T-helper 1 cell treated with Interleukin-12 subunit alpha and Interleukin-12 subunit beta and Interleukin-4 antibody, amounts not matched to agents 30 ng/mL and 1 ng/mL, for 36 hours (primary cell): ENCODE results near the gene CHD5. TPM values are rescaled to one million over a fixed set of nuclear protein-coding genes. Genes with fewer than 3 reads are reported as not detected.

ENCODE experiments used
- intact Hi-C: fragments of 100-400 bp; cut with micrococcal nuclease; formaldehyde crosslinking; loops from one replicate; pipeline ENCODE4 v1.15.1; 2024
- total RNA-seq: library from RNA; stranded (reverse); gene quantifications from 2 replicates; pipeline ENCODE4 v1.2.3, GENCODE V29; 2022

The CHD5 gene
- total RNA-seq, 1 donor from 2014 or later, result 2.3 TPM

DNA sequence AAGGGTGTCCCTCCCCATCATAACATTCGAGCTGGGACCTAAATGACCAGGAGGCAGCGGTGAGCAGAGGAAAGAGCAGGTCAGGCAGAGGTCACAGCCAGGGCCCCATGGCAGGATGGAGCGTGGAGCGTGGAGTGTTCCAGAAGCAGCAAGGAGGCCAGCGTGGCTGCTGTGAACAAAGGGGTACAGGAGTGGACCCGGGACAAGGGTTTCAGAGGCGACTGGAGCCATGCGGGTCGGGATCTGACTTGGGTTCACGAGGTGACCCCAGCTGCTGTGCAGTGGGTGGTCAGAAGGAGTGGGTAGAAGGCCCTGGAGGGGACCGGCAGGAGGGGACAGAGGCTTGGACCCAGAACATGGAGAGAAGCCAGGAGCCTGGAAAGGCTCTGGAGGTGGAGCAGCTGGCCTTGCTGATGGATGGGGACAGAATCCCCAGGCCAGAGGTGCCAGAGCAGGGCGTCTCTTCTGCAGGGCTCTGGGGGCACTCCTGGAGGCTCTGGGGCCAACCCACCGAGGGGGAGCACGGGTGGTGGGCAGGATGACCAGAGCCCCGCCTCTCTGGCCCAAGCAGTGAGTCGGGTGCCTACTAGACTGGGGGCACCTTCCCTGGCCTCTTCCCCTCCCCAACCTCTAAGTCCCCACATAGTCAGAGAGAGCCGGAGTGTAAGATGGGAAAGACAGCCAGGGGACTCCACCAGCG lies 2.3 kb downstream of the CHD5 start:
- intact Hi-C loops, result no loop called here

DNA sequence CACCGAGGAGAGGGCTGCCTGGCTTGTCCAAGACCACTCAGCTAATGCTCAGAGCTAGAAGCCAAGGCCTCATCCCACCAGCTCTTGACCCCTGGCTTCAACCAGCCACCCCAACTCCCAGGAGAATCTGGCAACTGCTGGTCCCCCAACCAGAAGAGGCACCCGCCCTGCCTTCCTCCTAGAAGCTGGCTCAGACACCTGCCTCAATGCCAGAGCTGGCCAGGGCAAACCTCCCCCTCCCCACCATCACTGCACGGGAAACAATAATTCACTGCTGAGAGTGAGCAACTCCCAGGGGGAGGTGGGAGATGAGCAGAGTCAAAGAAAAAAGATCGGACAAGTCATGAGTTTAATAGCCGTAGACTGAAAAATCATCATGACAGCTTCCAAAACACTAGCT lies 3.3 kb downstream of the CHD5 start:
- intact Hi-C loops, result no loop called here

DNA sequence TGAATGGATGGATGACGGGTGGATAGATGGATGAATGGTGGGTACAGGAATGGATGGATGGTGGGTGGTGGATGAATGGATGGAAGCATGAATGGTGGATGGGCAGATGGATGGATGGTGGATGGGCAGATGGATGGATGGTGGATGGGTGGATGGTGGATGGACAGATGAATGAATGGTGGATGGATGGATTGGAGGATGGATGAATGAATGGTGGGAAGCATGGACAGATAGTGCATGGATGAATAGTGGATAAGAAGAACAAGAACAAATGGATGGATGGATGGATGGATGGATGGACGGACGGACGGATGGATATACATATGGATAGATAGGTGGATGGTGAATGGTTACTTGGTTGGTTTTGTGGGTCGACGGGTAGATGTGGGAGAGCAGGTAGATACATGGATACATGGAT lies 4.7 kb downstream of the CHD5 start:
- intact Hi-C loops, result no loop called here

DNA sequence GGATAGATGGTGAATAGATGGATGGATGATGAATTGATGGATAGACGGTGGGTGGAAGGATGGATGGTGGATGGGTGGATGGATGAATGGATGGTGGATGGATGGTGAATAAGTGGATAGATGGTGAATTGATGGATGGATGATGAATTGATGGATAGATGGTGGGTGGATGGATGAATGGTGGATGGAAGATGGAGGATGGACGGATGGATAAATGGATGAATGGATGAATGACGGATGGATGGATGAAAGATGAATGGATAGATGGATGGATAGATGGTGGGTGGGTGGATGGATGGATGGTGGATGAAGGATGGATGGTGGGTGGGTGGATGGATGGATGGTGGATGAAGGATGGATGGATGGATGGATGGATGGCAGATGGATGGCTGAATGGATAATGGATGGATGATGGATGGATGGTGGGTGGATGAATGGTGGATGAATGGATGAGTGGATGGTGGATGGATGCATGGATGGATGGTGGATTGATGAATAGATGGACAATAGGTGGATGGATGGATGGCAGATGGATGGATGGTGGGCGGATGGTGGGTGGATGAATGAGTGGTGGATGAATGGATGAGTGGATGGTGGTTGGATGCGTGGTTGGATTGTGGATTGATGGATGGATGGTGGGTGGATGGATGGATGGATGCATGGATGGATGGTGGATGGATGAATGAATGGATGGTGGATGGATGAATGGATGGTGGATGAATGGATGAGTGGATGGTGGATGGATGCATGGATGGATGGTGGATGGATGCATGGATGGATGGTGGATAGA lies 5.3 kb downstream of the CHD5 start:
- intact Hi-C loops, result no loop called here

DNA sequence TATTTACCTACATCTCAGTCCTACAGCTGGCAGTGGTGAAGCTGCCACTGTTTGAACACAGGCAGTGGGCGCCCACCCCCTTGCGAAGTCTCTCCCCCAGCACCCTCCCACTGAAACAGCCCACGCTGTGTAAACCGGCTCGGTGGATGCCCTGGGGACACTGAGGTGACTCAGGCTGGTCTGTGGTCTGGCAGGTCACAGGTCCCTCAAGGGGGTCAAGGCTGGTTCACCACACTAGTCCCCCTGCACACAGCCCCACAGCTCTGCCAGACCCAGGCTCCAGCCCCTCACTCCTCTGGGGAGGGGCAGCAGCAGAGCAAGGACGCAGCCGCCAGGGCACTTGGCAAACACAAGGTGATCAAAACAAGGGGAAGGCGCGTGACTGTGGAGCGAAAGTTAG lies 7.6 kb downstream of the CHD5 start:
- intact Hi-C loops, result no loop called here

DNA sequence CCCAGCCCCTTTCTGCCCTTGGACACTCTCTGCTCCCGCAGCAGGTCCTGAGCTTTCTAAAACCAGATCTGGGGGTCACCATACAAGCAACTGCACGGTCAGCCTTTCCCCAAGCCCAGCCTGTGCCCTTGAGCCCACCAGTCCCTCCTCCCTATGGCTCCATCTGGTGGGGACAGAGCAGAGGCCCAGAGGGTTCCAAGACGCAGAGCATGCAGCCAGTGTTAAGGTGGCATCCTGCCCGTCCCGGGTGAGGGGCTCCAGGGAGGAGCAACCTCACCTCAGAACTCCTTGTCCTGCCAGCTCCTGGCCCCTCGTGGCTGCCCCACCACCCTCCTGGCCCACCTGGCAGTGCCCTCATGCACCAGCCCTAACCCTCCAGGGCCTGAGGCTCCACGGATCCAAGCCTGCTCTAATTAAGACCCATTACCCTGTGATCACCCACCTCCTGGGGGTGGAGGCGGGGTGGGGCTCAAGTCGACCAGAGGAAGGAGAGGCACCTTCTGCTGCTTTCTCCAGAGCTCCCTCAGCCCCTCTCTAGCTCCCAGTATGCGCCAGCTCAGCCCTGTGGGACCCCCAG lies 8.5 kb downstream of the CHD5 start:
- intact Hi-C loops, result no loop called here

DNA sequence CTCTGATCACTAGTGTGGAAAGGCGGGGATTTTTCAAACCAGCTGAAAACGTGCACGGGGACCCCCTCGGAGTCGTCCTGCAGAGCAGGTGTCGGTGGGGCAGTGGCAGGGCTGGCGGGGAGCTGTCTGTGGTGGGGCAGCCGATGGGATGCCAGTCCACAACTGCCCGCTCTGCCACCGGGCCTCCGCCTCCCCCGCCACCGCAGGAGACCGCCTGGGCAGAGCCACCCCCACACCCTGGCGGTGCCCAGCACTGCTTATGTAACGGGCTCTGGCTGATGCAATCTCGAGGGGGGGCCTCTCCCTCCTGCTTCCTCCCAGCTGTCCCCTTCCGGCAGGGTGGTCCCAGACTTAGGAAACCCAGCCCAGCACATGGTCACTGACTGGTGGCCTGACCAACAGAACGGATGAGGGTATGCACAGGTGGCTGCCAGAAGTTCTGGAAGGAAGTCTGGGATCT lies 9.3 kb downstream of the CHD5 start:
- intact Hi-C loops, result no loop called here

DNA sequence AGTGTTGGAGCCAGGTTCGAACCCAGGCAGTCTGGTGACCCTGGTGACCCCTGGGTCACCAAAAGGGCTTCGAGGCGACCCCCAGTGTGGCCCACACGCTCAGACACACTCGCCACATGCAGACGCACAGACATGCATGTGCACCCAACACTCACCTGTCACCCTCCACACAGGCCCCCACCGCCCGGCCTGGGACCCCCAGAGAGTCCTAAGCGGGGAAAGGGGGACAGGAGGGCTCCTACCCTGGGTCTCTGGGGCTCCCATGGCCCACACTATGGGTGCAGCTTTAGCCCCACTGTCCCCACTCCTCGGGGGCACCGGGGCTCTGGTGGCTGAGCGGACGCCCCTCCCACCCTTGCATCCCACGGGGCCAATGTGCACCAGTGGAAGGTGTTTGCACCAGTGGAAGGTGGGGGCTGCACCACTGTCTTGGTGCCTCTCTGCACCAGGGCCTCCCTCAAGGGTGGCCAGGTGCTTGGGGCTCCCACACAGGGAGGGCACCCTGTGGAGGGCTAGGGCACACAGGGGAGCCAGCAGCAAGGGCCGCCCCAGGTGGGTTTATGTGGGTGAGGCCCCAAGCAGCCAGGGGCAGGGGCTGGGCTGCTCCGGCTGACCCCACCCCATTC lies 9.9 kb downstream of the CHD5 start:
- intact Hi-C loops, result no loop called here

DNA sequence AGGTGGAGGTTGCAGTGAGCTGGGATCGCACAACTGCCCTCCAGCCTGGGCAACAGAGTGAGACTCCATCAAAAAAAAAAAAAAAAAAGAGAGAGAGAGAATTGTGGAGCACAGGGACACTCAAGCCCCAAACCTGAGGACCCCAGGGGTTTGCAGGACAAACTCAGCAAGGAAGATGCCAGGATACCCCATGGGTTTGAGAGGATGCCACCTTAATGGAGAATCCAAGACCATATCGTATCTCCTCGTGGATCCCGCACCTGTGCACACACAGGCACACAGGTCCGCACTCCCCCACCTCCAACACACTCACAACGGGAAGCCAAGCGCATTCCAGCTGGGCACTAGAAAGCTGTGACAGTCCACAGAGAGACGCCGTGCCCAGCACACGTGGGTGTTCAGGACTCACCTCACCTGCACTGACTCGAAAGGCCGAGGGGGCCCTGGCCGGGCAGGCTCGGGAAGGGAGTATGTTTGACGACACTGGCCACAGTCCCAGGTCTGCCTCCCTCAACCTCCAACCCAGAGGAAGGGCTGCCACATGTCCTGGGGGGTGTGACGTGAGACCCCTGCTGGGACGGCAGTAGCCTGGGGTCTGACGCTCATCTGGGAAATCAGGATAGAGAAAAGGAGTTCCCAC lies 11.1 kb downstream of the CHD5 start:
- intact Hi-C loops, result no loop called here

DNA sequence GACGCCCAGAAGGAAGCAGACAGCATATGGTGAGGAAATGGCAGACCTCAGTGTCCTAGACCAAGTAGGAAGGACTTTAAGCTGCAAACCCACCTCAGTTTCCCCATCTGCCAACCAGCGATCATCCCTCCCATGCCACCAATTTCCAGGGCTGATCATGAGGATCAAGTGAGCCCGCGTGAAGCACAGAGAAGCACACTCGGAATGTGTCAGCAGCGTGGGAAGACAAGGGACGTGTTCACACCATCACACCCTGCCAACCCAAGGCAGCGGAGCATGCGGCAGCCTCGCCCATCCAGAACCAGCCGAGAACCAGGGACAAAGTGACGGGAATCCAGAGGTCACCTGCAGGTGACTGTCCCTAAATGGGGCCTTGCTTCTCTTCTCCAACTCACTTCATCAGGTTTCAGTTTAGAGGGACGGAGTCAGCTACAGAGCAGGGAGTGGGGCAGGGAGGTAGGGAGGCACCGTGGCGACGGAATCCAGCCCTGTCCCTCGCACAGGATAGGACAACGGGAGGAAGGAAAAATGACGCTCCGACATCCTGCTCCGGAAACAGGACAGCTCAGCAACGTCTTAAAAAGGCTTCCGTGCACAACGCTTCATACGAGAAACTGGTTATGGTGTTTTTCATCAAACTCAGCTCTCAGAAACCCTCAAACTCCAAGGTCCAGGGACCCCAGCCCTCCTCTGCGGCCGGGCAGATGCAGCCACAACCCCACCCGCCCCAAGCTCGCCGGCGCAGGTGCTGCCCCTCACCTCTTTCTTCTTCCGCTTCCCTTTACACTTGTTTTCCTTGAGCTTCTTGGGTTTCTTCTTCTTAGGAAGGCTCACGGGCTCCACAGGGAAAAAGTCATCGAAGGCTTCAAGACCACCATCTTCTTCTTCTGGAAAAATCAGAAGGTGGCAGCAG lies 12.5 kb downstream of the CHD5 start:
- intact Hi-C loops, result no loop called here

DNA sequence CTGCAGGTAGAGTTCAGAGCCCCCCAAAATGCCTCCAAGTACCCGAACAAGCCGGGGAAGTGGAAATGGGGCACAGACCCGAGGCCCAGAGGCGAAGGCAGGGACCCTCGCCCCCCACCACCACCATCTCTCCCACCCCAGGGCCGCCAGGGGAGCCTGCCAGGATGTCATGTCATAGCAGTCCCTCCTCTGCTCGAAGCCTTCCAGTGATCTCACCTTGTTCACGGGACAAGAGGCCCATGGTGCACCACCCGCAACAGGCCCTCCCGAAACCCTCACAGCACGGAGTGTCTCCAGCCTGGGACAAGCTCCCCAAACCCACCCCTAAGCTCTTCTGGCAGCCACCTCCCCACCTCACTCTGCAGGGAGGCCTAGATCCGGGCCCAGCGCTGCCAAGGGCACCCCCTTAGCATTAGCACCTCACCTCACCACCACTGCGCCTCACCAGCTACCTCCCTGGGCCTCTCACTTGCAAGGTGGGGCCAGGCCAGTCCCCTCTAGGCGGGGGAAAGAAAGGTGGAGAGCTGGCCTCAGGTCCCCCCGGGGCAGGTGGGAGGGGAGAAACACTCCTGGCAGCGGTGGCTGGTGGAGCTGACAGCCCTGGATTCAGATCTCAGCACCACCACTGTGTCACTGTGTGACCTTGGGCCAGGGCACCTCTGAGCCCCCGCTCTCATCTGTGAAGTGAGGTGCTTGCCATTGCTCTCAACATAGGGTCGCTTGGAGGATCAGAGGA lies 13.3 kb downstream of the CHD5 start:
- intact Hi-C loops, result no loop called here

DNA sequence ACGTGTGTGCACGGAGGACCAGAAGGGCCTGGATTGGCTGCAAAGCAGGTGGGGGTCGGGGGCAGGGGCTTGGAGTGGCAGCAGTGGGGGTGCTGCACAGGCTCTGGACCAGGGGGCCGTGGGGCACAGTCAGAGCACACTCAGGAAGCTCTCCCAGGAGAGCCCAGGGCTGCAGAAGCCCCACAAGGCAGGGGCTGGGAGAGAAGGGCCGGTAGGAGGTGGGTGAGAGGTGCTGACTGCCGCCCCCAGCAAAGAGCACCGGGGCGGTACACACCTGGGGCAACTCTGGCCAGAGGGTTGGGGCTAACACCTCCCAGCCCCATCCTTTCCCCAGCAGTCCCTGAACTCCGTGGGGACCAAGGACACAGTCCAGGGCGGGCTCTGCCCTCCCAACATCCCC lies 13.9 kb downstream of the CHD5 start:
- intact Hi-C loops, result no loop called here

DNA sequence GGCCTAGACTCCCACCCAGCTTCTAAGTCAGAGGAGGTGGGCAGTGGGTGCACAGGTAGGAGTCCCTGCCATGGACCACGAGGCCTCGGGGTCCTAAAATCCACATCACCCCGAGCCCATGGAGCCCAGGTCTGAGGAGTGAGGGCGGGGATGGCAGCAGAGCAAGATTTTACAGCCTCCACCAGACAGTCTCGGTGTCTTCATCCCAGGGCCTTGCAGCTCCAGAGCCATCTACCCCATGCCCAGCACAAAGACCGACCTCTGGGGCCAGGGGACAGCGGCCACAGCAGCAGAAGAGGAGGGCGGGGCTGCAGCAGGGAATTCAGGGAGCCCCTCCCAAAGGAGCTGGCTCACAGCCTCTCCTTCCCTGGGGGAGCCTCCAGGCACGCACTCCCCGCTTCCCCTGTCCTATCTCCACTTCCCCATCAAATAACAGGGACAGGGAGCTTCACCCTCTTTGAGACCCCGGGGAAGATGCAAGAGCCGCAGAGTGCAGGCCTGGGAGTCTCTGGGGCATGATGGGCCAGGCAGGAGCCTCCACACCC lies 14.6 kb downstream of the CHD5 start:
- intact Hi-C loops, result no loop called here

DNA sequence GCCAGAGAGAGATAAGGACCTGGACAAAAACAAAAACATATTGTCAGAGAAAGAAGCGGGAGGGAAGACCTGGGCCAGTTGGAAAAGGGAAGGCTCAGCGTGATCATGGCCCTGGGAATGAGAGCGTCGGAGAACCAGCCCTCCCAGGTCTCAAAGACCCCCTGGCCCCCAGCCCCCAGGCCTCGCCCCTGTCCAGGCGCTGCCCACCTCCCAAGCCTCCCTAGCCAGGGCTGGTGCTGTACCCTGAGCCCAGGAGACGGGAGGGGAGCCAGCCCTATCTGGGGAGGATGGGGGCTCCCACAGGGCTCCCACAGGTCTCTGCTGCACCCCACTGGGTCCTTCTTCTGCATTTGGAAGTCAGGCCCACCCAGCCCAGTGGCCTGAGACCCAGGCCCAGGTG lies 15.1 kb downstream of the CHD5 start:
- intact Hi-C loops, result no loop called here

DNA sequence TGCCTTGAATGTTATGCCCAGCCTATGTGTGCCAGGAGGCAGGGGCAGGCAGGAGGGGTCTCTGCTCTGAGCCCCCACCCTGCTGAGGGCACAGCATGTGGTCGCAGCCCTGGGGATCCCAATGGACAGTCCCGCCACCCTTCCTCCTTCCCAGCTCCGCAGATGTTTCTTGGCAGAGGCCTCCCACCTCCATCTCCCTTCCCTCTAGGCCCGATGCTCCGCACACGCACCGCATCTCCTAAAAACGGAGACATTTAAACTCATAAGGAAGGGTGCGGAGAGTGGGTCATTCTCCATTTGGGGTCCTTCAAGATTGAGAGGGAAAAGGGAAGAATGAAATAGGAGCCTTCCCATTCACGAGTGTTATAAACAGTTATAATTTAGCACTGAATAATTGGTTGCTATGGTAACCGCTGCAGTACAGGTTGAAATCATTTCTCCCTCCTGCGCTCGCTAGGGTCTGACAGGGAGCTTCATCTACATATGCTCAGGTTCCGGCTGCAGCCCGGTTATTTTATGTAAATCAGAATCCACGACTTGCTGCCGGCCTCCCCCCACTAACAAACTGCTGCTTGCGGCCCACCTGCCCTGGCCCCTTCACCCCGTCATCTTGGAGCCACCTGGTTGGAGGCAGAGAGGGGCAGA lies 16.0 kb downstream of the CHD5 start:
- intact Hi-C loops, result no loop called here

DNA sequence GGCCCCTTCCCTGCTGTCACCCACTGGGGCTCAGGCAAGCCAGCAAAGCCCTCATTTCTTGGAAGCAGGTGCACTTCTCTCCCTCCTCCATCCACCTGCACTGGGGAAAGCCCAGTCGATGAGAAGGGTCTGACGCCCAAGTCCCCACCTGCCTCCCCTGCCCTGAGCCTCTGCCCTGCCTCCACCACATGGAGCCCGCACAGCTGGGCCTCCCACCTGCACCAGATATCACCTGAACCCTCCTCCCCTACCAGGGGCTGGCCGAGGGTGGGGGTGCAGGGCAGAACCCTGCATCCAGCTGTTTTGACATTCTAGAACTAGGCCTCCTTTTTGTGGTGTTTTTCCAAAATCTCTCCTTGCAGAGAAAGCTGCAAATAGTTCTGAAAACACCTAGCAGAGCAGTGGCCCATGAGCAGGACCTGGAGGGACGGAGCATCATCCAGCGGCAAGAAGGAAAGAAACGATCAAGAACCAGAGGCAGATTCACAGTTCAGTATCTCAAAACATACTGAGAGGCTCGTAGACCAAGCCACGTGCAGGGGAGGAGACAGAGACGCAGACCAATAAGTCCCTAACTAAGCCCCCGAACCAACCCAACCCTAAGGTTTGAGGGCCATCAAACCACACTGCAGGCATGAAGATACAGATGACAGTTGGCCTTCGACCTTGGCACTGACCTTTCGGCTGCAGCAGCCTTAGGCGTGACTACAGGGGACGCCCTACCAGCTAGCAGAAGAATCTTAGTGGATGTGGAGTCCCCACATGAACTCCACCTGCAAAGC lies 16.7 kb downstream of the CHD5 start:
- intact Hi-C loops, result no loop called here

DNA sequence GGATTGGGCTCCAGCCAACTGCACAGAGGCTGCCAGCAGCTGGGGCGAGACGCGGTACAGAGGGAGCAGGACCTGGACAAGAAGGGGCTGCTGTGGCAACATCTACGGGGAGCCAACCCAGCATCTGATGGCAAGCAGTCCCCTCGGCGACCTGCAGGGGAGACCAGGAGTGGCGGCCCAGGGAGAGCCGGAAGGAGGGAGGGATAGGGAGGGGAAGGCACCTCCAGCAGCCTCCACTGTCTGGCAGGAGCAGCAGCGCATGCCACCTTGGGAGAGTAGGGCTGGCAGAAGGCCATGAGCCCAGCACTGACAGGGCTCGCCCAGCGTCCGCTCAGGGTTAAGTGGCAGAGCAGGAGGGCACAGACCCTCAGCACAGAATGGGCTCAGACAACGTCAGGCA lies 17.3 kb downstream of the CHD5 start:
- intact Hi-C loops, result no loop called here

DNA sequence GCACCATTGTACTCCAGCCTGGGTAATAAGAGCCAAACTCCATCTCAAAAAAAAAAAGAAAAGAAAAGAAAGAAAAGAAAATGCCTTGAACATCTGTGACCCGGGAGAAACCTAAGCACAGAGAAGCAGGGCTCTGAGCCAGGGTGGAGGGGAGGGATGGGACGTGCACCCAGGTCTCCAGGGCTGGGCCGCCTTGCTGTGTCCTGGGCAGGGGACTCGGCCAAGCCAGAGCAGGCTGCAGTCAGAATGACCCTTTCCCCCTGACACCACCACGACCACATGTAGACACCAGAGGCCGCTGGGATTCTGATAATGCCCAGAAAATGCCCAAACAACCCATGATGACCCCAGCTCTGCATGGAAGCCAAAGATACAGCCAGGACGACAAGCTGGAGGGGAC lies 17.8 kb downstream of the CHD5 start:
- intact Hi-C loops, result no loop called here
